Right atrium auricular region (tissue), 2 donors: Measurements from ENCODE around the gene PRIMA1. TPM values are rescaled to one million over a fixed set of nuclear protein-coding genes. Genes with fewer than 3 reads are reported as not detected.
"Not testable (repeated sequence)": the region's sequence is repeated elsewhere in the genome, so short reads cannot be mapped to it uniquely, and the experiment has no call there.

Experiments
- DNase-seq: peaks from one replicate; pipeline ENCODE4 v3.0.0-alpha.2; 2019; ENCODE audit warnings: low spot score
- H3K27ac ChIP-seq, 2 donors: fragments of 200-600 bp; sonication (generic); 1 replicate in 1 of 2; 2 replicates in 1 of 2; pipeline ENCODE4 v1.5.1; 2016 to 2019
- H3K27me3 ChIP-seq, 2 donors: fragments of 200-600 bp; sonication (generic); one replicate each; pipeline versions ENCODE4 v1.5.1 to v1.6.0; 2017 to 2019
- H3K36me3 ChIP-seq: fragments of 200-600 bp; sonication (generic); one replicate; pipeline ENCODE4 v1.5.1; 2016
- H3K4me1 ChIP-seq, 2 donors: fragments of 200-600 bp; sonication (generic); one replicate each; pipeline versions ENCODE4 v1.5.1 to v1.6.0; 2017 to 2019
- H3K4me3 ChIP-seq, 2 donors: fragments of 200-600 bp; sonication (generic); 1 replicate in 1 of 2; 2 replicates in 1 of 2; pipeline ENCODE4 v1.5.1; 2017 to 2019; ENCODE audit warnings: mild to moderate bottlenecking in 1 of 2, moderate library complexity in 1 of 2
- H3K9me3 ChIP-seq, 2 donors: fragments of 200-600 bp; sonication (generic); one replicate each; pipeline ENCODE4 v1.5.1; 2019
- total RNA-seq, 2 donors: library from RNA; depleted of rRNA; stranded (reverse); fragments of >200 nt; gene quantifications; one replicate each; pipeline ENCODE4 v1.1.0, GENCODE V29; 2016
- TF ChIP-seq, protein P1 (sequence below), 2 donors: fragments of 200-600 bp; sonication (generic); IDR thresholded peaks; one replicate each; pipeline ENCODE4 v1.5.1; 2019; ENCODE audit warnings: antibody characterized with exemption in 2 of 2

PRIMA1 gene
- total RNA-seq, 2 donors from 2014 or later, result 2.2 to 4.1 TPM

- TF ChIP-seq, protein P1, sequence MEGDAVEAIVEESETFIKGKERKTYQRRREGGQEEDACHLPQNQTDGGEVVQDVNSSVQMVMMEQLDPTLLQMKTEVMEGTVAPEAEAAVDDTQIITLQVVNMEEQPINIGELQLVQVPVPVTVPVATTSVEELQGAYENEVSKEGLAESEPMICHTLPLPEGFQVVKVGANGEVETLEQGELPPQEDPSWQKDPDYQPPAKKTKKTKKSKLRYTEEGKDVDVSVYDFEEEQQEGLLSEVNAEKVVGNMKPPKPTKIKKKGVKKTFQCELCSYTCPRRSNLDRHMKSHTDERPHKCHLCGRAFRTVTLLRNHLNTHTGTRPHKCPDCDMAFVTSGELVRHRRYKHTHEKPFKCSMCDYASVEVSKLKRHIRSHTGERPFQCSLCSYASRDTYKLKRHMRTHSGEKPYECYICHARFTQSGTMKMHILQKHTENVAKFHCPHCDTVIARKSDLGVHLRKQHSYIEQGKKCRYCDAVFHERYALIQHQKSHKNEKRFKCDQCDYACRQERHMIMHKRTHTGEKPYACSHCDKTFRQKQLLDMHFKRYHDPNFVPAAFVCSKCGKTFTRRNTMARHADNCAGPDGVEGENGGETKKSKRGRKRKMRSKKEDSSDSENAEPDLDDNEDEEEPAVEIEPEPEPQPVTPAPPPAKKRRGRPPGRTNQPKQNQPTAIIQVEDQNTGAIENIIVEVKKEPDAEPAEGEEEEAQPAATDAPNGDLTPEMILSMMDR (IDR thresholded peaks at IDR 0.05), result no peak
- no peak overlapping the region for H3K4me3 ChIP-seq
- no peaks in the 10 kb centered on the region for H3K27me3 ChIP-seq
- peaks cover 0 to 22% of the 10 kb centered on the region in 2 donors for H3K9me3 ChIP-seq
- no peak overlapping the region for H3K27ac ChIP-seq
- H3K4me1 ChIP-seq, result no peaks in the 10 kb centered on the region
- no peak for DNase-seq
- H3K36me3 ChIP-seq, result no peaks in the 10 kb centered on the region
Observed at GRCh38 chr14:93818857-93819256, 30.6 kb upstream of the PRIMA1 start.

GRCh38 chr14:93811676-93812075 is 23.4 kb upstream of the PRIMA1 start:
- Histone ChIP-seq H3K9me3 (peaks cover 0 to 23% of the 10 kb centered on the region in 2 donors), H3K4me3 (no peak overlapping the region), H3K27ac (no peak overlapping the region), H3K4me1 (no peaks in the 10 kb centered on the region), H3K27me3 (no peaks in the 10 kb centered on the region), H3K36me3 (no peaks in the 10 kb centered on the region)
- no peak for DNase-seq
- TF ChIP-seq, protein P1 (IDR thresholded peaks at IDR 0.05), result no peak

DNA sequence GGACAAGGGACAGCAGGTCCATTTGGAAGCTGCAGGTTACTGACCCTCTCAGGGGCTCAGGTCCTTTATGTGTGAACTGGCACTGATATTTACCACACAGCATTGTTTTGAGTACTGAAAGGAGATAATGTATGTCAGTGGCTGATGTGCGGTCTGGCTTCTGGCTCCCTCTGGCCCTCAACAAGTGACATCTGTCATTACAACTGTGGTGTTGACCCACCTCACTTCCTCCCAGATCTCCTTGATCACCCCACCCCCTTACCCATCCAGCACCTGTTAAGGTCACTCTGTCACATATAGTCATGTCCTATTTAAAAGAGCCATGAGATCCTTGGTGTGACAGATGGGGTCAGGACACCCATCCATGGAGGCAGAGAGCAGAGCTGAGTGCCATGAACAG is 22.7 kb upstream of the PRIMA1 start:
- H3K27ac ChIP-seq, result no peak overlapping the region
- H3K9me3 ChIP-seq, result peaks cover 0 to 23% of the 10 kb centered on the region in 2 donors
- H3K36me3 ChIP-seq, result no peaks in the 10 kb centered on the region
- no peaks in the 10 kb centered on the region for H3K27me3 ChIP-seq
- TF ChIP-seq, protein P1 (IDR thresholded peaks at IDR 0.05), result no peak
- no peaks in the 10 kb centered on the region for H3K4me1 ChIP-seq
- no peak for DNase-seq
- H3K4me3 ChIP-seq, result no peak overlapping the region

- not testable (repeated sequence) for H3K4me3 ChIP-seq, H3K4me1 ChIP-seq, H3K36me3 ChIP-seq, H3K27me3 ChIP-seq, H3K27ac ChIP-seq, DNase-seq
- H3K9me3 ChIP-seq, result peaks cover 0 to 11% of the 10 kb centered on the region in 2 donors
Observed at GRCh38 chr14:93809491-93810420, 21.5 kb upstream of the PRIMA1 start.

- TF ChIP-seq, protein P1 (IDR thresholded peaks at IDR 0.05), result no peak
- Histone ChIP-seq H3K36me3 (no peaks in the 10 kb centered on the region), H3K4me1 (no peaks in the 10 kb centered on the region), H3K4me3 (no peak overlapping the region), H3K27ac (no peak overlapping the region), H3K9me3 (no peaks in the 10 kb centered on the region), H3K27me3 (no peaks in the 10 kb centered on the region)
- no peak for DNase-seq
Observed at GRCh38 chr14:93804654-93805053, 16.4 kb upstream of the PRIMA1 start.

DNA sequence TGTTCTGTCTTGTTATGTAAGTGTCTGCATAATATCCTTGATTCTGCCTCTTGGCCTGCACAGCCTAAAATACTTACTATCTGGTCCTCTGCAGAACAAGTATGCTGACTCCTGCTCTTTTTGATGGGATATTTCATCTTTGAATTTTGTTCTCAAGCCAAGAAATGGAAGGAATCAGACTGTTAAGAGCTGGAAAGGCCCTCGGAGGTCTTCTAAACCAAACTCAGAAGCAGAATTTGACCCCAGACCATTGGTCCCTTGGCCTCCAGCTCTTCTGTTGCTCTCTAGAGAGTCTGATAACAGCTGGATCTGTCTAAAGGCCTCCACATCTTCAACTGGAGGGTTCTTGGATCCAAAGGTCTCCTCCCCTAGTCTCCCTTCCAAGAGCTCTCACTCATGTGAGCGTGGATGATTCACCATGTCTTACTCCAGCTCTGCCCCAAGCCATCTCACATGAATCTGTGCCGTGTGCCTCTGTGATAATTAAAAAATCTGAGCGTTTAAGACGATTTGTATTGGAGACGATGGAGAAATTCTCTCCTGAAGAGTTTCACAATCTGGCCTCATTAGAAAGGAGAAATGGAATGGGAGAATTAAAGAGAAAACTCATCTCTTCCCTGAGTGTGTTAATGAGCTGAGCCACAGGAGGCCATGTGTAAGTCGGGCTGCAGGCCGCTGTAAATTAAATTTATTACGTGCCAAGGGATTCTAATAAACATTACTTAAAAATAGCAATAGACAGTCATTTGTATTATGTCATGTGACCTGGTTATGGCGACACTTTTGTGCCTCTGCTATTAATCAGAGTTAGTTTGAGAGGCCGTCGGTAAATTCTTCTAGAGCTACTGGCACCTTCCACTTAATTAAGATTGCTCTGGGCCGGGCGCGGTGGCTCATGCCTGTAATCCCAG is 15.4 kb upstream of the PRIMA1 start:
- no peaks in the 10 kb centered on the region for H3K4me1 ChIP-seq
- no peak overlapping the region for H3K27ac ChIP-seq
- TF ChIP-seq, protein P1 (IDR thresholded peaks at IDR 0.05), result no peak
- no peaks in the 10 kb centered on the region for H3K36me3 ChIP-seq
- H3K9me3 ChIP-seq, result no peaks in the 10 kb centered on the region
- no peak overlapping the region for H3K4me3 ChIP-seq
- no peak for DNase-seq
- no peaks in the 10 kb centered on the region for H3K27me3 ChIP-seq
